Nasal cavity respiratory epithelium epithelial cell of viscerocranial mucosa (primary cell): Measurements from ENCODE around the gene PPIB. TPM values are rescaled to one million over a fixed set of nuclear protein-coding genes. Genes with fewer than 3 reads are reported as not detected.

Experiments
- total RNA-seq: library from RNA; depleted of rRNA; stranded (reverse); fragments of >200 nt; gene quantifications from 2 replicates; pipeline ENCODE4 v1.2.3, GENCODE V29; 2014

The PPIB gene
- total RNA-seq = 465 and 1,042 TPM in 2 replicates

DNA sequence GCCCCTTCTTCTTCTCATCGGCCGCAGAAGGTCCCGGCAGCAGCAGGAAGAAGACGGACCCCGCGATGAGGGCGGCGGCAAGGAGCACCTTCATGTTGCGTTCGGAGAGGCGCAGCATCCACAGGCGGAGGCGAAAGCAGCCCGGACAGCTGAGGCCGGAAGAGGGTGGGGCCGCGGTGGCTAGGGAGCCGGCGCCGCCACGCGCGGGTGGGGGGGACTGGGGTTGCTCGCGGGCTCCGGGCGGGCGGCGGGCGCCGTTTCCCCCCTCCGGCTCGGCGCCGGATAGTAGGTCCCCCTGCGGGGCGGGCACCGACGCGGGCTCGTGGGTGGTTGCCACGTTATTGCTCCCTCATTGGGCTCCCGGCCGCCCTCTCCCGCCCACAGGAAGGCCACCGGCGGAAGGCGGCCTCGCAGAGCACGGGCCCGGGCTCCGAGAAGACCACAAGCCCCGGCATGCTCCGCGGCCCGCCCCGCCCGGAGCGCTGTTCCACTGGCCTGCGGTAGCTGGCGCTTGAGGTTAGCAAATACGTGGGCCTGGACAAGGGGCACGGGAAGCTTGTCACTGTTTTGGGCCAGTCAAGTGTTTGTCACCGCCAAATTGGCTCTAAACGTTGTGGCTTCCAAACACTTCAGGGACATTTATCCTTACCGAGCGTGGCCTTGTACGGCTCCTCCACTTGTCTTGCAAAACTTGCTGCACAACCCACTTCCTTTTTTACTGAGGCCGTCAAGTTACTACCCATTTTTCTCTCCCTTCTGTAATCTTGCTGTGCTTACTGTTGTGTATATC is at the start of gene PPIB:
Gene PPIB (minus strand): TSS at position 154 of the 790 bp plus-strand sequence. CDS start 36 bp downstream, at position 118.

GRCh38 chr15:64151727-64152506 is 10.9 kb downstream of the PPIB start, which contains the start of gene SNX22:
TSS of gene SNX22 (plus strand) at chr15:64151731. CDS start at chr15:64151776, 45 bp downstream.

Other genes with a start within 250 kb of the PPIB start
- 2.1 and 3.9 TPM in 2 replicates for gene DAPK2, start 116.5 kb downstream of the PPIB start, total RNA-seq
- 41.7 and 62.2 TPM in 2 replicates for gene CIAO2A, start 69.2 kb downstream of the PPIB start, total RNA-seq
- gene SNX1, start 67.0 kb downstream of the PPIB start, total RNA-seq = 26.3 and 57.6 TPM in 2 replicates
- under 0.01 and 0.07 TPM in 2 replicates for gene SNX22, start 11.3 kb downstream of the PPIB start, total RNA-seq
- gene CSNK1G1, start 193.2 kb upstream of the PPIB start, total RNA-seq = 39.3 and 63.9 TPM in 2 replicates
- gene PCLAF, start 218.4 kb upstream of the PPIB start, total RNA-seq = 1.4 TPM in 2 replicates
- gene TRIP4, start 224.8 kb upstream of the PPIB start, total RNA-seq = 12.3 and 18.5 TPM in 2 replicates